WERI-Rb-1 (cell line): ENCODE results near the gene SS18L1.

Source experiments
- DNase-seq: peaks from one replicate; pipeline ENCODE4 v3.0.0-alpha.2; 2020
- H3K27ac ChIP-seq: fragments of 250-450 bp; sonication (Bioruptor Pico); 2 replicates; pipeline ENCODE4 v1.5.1; 2020; ENCODE audit warnings: mild to moderate bottlenecking, moderate library complexity
- H3K27me3 ChIP-seq: fragments of 250-450 bp; sonication (Bioruptor Pico); 2 replicates; pipeline ENCODE4 v1.5.1; 2021; ENCODE audit warnings: mild to moderate bottlenecking, low read depth, moderate library complexity; ENCODE audit not compliant: insufficient read depth, severe bottlenecking
- H3K36me3 ChIP-seq: fragments of 250-450 bp; sonication (Bioruptor Pico); 2 replicates; pipeline ENCODE4 v1.5.1; 2020; ENCODE audit warnings: mild to moderate bottlenecking, moderate library complexity
- H3K4me3 ChIP-seq: 2 replicates; pipeline ENCODE4 v1.5.1; 2011; ENCODE audit warnings: low read depth, mild to moderate bottlenecking, control low read depth, low read length
- H3K9me3 ChIP-seq: fragments of 250-450 bp; sonication (Bioruptor Pico); 2 replicates; pipeline ENCODE4 v1.5.1; 2021; ENCODE audit warnings: mild to moderate bottlenecking, moderate library complexity; ENCODE audit not compliant: severe bottlenecking
- CTCF ChIP-seq: IDR thresholded peaks from 2 replicates; pipeline ENCODE4 v1.5.1; 2011; ENCODE audit warnings: low read depth, mild to moderate bottlenecking, control low read depth, inconsistent platforms, low read length

Gene SS18L1

DNA sequence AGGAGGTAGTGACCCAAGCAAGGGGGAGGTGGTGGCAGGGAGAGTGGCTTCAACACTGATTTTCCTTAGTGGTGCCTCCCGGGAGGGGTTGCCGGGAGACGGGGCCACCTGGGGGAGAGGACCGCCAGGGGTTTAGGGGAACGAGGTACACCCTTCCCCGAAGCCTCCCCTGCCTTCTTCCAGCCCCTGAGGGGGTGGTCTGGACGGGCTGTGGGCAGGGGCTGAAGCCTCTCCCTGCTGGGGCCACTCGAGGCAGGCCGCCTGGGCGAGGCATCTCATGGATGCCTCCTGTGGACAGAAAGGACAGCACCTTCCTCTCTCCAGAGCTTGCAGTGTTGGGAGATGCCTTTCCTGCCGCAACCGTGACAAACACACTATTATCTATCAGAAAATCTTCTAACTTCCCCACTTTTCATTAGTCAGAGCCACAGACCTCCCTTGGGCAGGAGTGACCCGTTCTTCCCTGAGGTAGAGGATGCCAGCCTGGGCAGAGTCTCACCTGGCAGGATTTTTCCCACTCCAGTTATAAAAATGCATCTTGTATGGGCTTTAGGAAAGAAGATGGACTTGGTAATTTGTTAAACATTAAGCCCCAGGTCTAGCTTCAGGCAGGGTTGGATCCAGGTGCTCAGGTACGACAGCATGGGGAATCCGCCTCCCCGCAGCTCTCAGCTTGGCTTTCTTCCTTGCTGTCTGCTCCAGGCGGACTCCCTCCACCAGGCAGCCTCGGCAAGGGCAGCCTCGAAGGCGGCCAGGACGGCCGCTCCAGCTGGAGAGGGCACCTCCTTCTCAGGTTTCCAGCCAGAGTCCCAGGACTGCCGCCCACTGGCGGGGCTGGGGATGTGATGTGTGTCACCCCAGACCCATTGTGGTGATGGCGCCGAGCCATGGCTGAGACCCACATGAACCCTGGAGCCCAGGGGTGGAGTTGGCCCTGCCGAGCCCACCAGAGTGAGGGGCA lies 65.5 kb downstream of the SS18L1 start:
- 0 out of 2 replicates have a peak, but pooled peaks have one; percentile 3 for TF ChIP-seq CTCF
- H3K4me3 ChIP-seq, result no peak overlapping the region
- no peak for DNase-seq

GRCh38 chr20:62209850-62210495 lies 66.4 kb downstream of the SS18L1 start:
- no peaks in the 10 kb centered on the region for H3K9me3 ChIP-seq
- H3K27ac ChIP-seq, result no peak overlapping the region
- no peak for DNase-seq
- peaks cover 3% of the 10 kb centered on the region; the same call in 1 of the 2 replicates for H3K36me3 ChIP-seq
- no peak overlapping the region for H3K4me3 ChIP-seq
- TF ChIP-seq CTCF, result no peak
- no peaks in the 10 kb centered on the region for H3K27me3 ChIP-seq

More for the DNA sequence above, 65.5 kb downstream of the SS18L1 start:
- no peaks in the 10 kb centered on the region for H3K9me3 ChIP-seq
- H3K36me3 ChIP-seq, result no peaks in the 10 kb centered on the region
- no peaks in the 10 kb centered on the region for H3K27me3 ChIP-seq
- no peak overlapping the region for H3K27ac ChIP-seq

- DNase-seq, result no peak
- H3K4me3 ChIP-seq, result no peak overlapping the region
- H3K27me3 ChIP-seq, result no peaks in the 10 kb centered on the region
- H3K9me3 ChIP-seq, result no peaks in the 10 kb centered on the region
- no peak for TF ChIP-seq CTCF
- H3K36me3 ChIP-seq, result peaks cover 8% of the 10 kb centered on the region; the same call in 1 of the 2 replicates
- H3K27ac ChIP-seq, result no peak overlapping the region
Observed at GRCh38 chr20:62210496-62210855, 66.9 kb downstream of the SS18L1 start.

- Histone ChIP-seq H3K27me3 (no peaks in the 10 kb centered on the region), H3K27ac (no peak overlapping the region), H3K36me3 (peaks cover 10% of the 10 kb centered on the region; the same call in 1 of the 2 replicates), H3K4me3 (no peak overlapping the region), H3K9me3 (no peaks in the 10 kb centered on the region)
- no peak for DNase-seq
- no peak for TF ChIP-seq CTCF
Observed at GRCh38 chr20:62211216-62211615, 67.6 kb downstream of the SS18L1 start.

DNA sequence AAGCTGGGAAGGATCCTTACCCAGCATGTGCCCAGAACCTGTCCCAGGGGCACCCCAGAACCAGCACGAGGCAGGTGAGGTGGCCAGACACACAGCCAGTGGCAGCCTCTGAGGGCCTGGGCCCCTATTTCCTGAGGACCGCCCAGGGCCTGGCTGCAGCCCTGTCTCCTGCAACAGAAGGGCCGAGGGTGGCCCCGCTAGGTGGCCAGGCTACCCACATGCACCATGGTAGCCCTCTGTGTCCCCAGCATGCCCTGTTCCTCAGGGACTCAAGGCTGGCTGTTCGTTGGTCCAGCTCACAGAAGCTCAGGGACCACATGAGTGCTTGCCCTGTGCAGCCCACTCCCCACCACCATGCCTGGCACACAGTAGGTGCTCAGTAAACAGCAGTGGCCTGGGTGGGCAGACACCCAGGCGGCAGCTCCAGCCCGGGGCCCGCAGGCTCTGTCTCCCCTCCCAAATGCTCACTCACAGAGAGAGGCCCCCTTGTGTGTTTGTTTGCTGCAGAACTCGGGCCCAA lies 68.3 kb downstream of the SS18L1 start:
- DNase-seq, result no peak
- Histone ChIP-seq H3K4me3 (no peak overlapping the region), H3K27ac (no peak overlapping the region), H3K27me3 (no peaks in the 10 kb centered on the region), H3K36me3 (peaks cover 10% of the 10 kb centered on the region; the same call in 1 of the 2 replicates), H3K9me3 (no peaks in the 10 kb centered on the region)
- no peak for TF ChIP-seq CTCF
